ENCODE data around the gene CLOCK.

Gene CLOCK

DNA sequence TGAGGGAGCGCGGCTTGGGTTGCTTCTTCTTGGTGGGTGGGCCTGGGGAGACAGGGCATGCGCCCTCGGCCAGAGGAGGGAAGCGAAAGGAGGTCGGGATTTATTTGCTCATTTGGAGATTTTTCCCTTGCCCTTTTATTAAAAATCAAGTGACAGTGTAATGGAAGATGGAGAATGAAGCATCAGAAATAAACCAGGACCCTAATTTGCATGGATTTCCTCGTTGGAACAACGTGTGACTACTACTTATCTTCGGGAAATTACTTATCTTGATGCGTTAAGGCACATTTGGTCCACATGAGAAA lies 709 bp upstream of the CLOCK start:
- TF ChIP-seq, protein P1, sequence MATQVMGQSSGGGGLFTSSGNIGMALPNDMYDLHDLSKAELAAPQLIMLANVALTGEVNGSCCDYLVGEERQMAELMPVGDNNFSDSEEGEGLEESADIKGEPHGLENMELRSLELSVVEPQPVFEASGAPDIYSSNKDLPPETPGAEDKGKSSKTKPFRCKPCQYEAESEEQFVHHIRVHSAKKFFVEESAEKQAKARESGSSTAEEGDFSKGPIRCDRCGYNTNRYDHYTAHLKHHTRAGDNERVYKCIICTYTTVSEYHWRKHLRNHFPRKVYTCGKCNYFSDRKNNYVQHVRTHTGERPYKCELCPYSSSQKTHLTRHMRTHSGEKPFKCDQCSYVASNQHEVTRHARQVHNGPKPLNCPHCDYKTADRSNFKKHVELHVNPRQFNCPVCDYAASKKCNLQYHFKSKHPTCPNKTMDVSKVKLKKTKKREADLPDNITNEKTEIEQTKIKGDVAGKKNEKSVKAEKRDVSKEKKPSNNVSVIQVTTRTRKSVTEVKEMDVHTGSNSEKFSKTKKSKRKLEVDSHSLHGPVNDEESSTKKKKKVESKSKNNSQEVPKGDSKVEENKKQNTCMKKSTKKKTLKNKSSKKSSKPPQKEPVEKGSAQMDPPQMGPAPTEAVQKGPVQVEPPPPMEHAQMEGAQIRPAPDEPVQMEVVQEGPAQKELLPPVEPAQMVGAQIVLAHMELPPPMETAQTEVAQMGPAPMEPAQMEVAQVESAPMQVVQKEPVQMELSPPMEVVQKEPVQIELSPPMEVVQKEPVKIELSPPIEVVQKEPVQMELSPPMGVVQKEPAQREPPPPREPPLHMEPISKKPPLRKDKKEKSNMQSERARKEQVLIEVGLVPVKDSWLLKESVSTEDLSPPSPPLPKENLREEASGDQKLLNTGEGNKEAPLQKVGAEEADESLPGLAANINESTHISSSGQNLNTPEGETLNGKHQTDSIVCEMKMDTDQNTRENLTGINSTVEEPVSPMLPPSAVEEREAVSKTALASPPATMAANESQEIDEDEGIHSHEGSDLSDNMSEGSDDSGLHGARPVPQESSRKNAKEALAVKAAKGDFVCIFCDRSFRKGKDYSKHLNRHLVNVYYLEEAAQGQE (IDR thresholded peaks at IDR 0.05; ENCODE audit: insufficient read depth in 1 of 2, low read depth in 2 of 2, low read length in 2 of 2), result no peak
- TF ChIP-seq TAF1 (IDR thresholded peaks at IDR 0.05; ENCODE audit: borderline replicate concordance, insufficient read depth, low read length) (no peak), FOXP2 (optimal IDR thresholded peaks at IDR 0.05; ENCODE audit: borderline replicate concordance, extremely low read depth, extremely low read length, insufficient read depth) (no peak), POLR2AphosphoS5 (IDR thresholded peaks at IDR 0.05; ENCODE audit: low read depth, low read length) (no peak), SIN3A (IDR thresholded peaks at IDR 0.05; ENCODE audit: borderline replicate concordance, insufficient read depth, low read length) (no peak)

DNA sequence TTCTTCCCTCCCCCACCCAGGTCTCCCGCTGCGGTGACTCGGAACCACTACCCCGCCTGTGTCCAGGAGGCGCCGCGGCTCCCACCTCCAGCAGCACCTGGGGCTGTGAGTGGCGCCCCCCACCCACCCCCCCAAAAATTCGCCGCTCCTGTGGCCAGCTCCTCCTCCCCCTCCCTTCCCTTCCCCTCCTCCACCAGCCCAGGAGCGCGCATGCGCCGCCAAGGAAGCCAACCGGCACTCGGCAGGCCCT lies 278 bp downstream of the CLOCK start:
- no peak for TF ChIP-seq TAF1 (IDR thresholded peaks at IDR 0.05; ENCODE audit: borderline replicate concordance, insufficient read depth, low read length)
- no peak for TF ChIP-seq FOXP2 (optimal IDR thresholded peaks at IDR 0.05; ENCODE audit: borderline replicate concordance, extremely low read depth, extremely low read length, insufficient read depth)
- TF ChIP-seq, protein P1 (IDR thresholded peaks at IDR 0.05; ENCODE audit: insufficient read depth in 1 of 2, low read depth in 2 of 2, low read length in 2 of 2), result no peak
- TF ChIP-seq POLR2AphosphoS5 (IDR thresholded peaks at IDR 0.05; ENCODE audit: low read depth, low read length), result no peak
- no peak for TF ChIP-seq SIN3A (IDR thresholded peaks at IDR 0.05; ENCODE audit: borderline replicate concordance, insufficient read depth, low read length)

DNA sequence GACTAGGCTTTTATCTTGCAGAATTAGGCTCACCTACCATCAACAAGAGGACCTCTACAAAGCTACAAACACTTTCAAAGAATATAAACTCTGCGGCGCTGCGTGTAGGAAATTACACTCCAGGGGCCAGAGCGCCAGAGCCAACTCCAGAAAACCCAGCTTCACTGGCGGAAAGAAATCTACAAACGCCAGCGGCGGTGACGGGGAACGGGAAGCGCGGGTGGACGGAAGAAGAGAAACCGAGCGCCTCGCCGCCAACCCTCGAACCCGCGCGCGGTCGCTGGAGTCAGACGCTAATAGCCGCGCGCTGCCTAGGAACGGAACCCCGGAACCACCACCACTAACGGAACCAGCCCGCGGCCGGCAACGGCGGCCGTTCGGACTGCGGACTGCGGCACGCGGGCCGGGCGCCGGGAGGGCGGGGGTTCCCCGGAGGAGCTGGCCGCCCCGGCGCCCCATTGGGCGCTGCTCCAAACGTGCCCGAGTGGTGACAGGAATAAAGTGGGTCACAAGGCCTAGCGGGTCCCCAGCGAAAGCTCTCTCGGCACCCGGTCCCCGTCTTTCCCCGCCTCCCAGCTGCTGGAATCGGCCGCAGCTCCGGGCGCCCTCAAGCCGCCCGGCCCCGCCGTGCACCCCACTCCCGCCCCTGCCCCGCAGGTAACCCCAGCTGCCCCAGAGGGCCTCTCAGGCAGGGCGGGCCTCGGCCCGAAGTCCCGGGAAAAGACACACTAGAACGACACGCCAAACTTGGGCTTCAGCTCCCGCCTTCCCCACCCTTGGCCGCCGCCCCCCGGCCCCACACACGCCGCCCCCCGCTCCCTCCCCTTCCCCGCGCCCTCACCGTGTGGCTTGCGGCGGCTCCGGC lies 836 bp downstream of the CLOCK start:
- peak; percentile 42; the same call in 1 of the 2 replicates for TF ChIP-seq POLR2AphosphoS5 (IDR thresholded peaks at IDR 0.05; ENCODE audit: low read depth, low read length)
- no peak for TF ChIP-seq SIN3A (IDR thresholded peaks at IDR 0.05; ENCODE audit: borderline replicate concordance, insufficient read depth, low read length)

DNA sequence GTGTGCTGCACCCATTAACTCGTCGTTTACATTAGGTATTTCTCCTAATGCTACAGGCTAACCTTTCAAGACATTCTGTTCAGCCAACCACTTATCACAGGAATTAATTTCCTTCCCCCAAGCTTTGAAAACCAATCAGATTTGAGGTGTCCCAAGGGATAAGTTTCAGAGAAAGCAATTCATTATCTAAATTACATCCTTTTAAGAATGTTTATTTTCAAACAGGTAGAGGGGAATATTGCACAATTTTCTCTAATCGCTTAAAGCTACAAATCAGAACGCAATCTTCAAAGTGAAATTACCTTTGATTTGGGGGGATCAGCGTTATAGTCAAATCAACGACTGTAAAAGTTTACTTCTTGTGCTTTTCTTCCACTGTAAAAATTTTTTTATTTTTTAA lies 1.6 kb downstream of the CLOCK start:
- no peak for TF ChIP-seq SIN3A (IDR thresholded peaks at IDR 0.05; ENCODE audit: borderline replicate concordance, insufficient read depth, low read length)
- no peak for TF ChIP-seq FOXP2 (optimal IDR thresholded peaks at IDR 0.05; ENCODE audit: borderline replicate concordance, extremely low read depth, extremely low read length, insufficient read depth)
- no peak for TF ChIP-seq POLR2AphosphoS5 (IDR thresholded peaks at IDR 0.05; ENCODE audit: low read depth, low read length)
- no peak for TF ChIP-seq TAF1 (IDR thresholded peaks at IDR 0.05; ENCODE audit: borderline replicate concordance, insufficient read depth, low read length)
- TF ChIP-seq, protein P1 (IDR thresholded peaks at IDR 0.05; ENCODE audit: insufficient read depth in 1 of 2, low read depth in 2 of 2, low read length in 2 of 2), result no peak

DNA sequence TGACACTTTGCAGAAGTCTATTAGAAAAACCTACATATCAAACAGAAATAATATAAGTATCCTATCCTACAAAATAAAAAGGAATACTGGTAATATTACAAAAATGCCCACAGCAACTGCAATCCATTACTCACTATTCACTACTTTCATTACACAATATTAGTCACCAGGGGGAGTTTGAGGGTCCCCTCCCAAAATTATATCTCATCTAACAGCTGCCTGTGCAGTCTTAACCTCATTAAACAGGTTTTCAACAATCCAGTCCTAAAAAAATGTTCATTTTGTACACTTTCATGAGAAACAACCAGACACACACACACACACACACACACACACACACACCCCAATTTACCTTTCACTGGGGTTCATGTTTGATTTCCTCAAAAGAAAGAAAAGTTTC lies 2.9 kb downstream of the CLOCK start:
- no peak for TF ChIP-seq TAF1 (IDR thresholded peaks at IDR 0.05; ENCODE audit: borderline replicate concordance, insufficient read depth, low read length)

DNA sequence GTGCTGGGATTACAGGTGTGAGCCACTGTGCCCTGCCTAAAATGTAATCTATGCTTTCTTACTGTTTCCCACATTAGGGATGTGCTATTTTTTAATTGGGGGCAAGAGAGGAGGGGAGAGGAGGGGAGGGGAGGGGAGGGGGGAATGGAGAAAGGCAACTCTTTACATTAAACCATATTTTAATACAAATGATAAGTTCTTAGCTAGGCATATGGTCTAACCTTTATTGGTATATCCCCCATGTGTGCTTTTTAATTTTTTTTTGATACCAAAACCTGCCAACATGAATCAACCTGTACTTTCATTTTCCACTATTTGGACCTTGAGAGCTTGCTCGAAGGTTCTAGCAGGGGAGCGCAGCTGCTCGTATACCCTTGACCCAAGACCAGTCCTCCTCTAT lies 6.4 kb downstream of the CLOCK start:
- no peak for TF ChIP-seq TAF1 (IDR thresholded peaks at IDR 0.05; ENCODE audit: borderline replicate concordance, insufficient read depth, low read length)
- TF ChIP-seq, protein P1 (IDR thresholded peaks at IDR 0.05; ENCODE audit: insufficient read depth in 1 of 2, low read depth in 2 of 2, low read length in 2 of 2), result no peak
- TF ChIP-seq FOXP2 (optimal IDR thresholded peaks at IDR 0.05; ENCODE audit: borderline replicate concordance, extremely low read depth, extremely low read length, insufficient read depth), result no peak
- no peak for TF ChIP-seq POLR2AphosphoS5 (IDR thresholded peaks at IDR 0.05; ENCODE audit: low read depth, low read length)
- TF ChIP-seq SIN3A (IDR thresholded peaks at IDR 0.05; ENCODE audit: borderline replicate concordance, insufficient read depth, low read length), result no peak

Measured in PFSK-1 (cell line).